GM21390 (cell line): Measurements from ENCODE around the gene MPPE1.
"Not testable (repeated sequence)": the region's sequence is repeated elsewhere in the genome, so short reads cannot be mapped to it uniquely, and the experiment has no call there.

Source experiments
- ATAC-seq: cut with Tn5 transposase; IDR thresholded peaks from one replicate; pipeline ENCODE4 v1.9.1; 2021; ENCODE audit not compliant: unreplicated experiment

Gene MPPE1

GRCh38 chr18:11857177-11857887 lies 50.8 kb downstream of the MPPE1 start:
- ATAC-seq, result no peak

- not testable (repeated sequence) for ATAC-seq
Measured at GRCh38 chr18:11854554-11854953, 53.6 kb downstream of the MPPE1 start.

GRCh38 chr18:11851806-11852337 lies 56.2 kb downstream of the MPPE1 start:
- ATAC-seq, result no peak

- peak; percentile 87 for ATAC-seq
Measured at GRCh38 chr18:11851146-11851805, 56.8 kb downstream of the MPPE1 start, which contains the start of gene CHMP1B. Gene CHMP1B (plus strand): TSS chr18:11851413. CDS start chr18:11851512, 99 bp downstream.

DNA sequence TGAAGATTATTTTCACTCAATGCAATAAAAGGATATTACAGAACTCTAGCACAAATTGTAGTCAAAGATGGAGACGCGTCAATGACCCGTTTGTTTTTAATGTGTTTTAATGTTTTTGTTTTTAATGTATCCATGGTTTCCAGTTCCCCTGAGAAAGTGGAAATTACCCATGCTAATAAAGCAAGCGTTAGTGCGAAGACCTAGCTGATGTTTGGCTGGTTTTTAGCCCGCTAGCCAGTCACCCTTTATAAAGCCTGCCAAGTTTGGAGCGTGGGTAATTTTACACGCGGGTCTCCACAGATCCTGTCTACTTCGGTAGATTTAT lies 57.3 kb downstream of the MPPE1 start:
- peak; percentile 28 for ATAC-seq

DNA sequence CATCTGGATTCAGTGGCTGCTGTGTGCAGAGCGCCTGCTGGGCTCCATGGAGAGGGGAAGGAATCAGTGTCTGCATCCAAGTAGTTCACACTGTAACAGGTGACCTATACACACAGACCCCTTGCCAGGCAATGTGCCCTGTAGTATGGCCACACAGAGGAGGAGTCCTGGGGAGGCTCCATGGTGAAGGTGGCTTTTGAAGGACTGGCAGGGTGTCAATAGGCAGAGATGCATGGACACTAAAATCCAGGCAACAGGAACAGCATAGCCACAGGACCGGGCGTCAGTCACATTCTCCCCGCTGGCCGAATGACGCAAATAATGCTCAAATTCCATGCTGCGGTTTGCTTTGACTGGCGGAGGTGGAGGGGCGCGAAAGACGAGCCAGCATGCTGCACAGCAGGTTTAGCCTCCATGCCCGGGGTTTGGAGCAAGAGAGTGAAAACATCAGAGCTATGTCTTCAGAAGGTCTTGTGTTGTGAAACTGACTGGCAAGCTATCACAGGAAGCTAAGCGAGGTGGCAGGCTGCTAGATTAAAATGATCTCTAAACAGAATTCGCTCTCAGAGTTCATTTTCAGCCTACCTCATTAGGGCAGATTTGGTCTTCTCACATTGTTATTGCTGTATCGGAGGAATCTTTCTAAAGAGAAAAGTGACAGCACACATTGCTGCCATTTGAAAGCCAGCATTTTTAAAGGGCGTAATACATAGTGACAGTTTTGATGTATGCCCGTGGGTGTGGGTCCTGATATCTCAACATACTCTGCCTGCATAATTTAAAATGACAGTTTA lies 58.1 kb downstream of the MPPE1 start:
- no peak for ATAC-seq

GRCh38 chr18:11849279-11849678 lies 58.8 kb downstream of the MPPE1 start:
- ATAC-seq, result no peak

DNA sequence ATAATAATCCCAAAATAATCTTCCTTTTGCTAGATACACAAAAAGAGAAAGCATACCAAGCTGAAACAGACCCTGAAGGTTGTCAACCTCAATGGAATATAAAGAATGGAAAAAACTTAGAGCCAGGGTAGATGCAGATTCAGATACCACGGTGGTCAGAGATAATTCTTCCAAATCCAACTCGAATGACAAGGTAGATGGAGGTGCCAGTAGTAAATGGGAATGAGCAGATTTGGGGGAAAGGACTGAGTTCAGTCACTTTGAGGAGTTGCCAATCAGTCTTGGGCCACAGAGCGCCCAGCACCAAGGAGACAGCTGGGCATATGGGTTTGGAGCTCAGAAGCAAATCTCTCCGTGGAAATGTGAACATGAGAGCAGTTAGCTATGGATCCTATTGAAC lies 60.3 kb downstream of the MPPE1 start:
- no peak for ATAC-seq

DNA sequence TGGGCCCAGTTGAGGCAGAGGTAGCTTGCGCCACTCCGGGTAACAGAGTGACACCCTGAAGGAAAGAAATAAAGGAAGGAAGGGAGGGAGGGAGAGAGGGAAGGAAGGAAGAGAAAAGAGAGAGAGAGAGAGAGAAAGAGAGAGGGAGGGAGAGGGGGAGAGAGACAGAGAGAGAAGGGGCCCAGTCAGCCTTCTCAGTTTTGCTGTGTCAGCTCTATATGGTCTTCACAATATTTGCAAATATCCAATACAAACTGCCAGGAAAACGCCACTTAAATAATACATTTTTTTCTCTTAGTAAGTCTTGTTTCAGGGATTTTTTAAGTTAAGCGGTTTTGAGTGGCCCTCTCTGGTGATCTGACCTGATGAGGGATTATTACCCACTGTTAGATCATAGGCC lies 62.5 kb downstream of the MPPE1 start:
- ATAC-seq, result no peak

- no peak for ATAC-seq
Measured at GRCh38 chr18:11844436-11844835, 63.7 kb downstream of the MPPE1 start.

DNA sequence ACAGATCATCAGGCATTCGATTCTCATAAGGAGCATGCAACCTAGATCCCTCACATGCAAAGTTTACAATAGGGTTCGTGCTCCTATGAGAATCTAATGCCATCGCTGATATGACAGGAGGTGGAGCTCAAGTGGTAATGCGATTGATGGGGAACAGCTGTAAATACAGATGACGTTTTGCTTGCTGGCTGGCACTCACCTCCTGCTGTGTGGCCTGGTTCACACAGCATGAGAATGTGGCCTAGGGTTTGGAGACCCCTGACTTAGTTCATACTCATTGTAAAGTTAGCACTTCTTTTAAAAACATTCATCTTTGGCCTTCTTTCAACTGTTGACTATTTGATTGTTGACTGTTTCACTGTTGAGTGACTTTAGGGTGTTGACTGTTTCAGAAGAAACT lies 65.6 kb downstream of the MPPE1 start:
- ATAC-seq, result no peak

GRCh38 chr18:11840493-11840892 lies 67.6 kb downstream of the MPPE1 start:
- no peak for ATAC-seq

DNA sequence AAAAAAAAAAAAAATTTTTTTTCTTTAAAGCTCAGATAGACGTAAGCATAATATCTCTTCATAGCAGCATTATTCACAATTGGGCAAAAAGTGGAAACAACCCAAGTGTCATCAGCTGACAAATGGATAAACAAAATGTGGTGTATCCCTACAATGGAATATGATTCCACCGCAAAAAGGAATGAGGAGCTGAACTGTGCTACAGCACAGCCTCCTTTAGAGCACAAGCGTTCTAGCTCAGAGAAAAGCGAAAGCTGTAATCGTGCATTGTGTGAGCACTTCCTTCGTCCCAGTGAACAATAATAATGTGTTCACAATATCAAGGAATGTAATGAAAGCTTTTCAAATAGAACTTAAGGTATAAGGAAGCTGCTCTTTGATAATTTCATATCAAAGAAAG lies 68.6 kb downstream of the MPPE1 start:
- no peak for ATAC-seq

DNA sequence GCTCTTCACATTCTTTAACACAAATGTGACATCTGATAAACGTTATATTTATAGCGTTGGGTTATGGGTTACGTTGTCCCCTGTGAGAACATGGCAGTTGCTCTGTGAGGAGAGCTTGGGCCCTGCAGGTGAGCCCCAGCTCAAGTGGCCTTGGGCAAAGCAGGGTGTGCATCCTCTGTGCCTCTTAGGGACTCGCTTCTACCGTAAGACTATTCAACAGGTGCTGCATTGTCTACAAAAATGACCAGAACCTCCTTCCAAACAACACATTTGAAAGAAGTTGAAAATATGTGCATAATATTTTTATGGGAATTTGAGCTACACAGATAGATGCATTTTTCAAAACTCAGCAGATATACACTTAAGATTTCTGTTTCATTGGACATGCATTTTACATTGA lies 73.3 kb downstream of the MPPE1 start:
- no peak for ATAC-seq
